HG02938 (cell line): ENCODE measurements around the gene TRIM47.
"Not testable (repeated sequence)": the region's sequence is repeated elsewhere in the genome, so short reads cannot be mapped to it uniquely, and the experiment has no call there.

Experiments used
- ATAC-seq: cut with Tn5 transposase; IDR thresholded peaks from one replicate; pipeline ENCODE4 v1.9.1; 2021; ENCODE audit warnings: mild to moderate bottlenecking, moderate library complexity; ENCODE audit not compliant: unreplicated experiment

TRIM47 gene

DNA sequence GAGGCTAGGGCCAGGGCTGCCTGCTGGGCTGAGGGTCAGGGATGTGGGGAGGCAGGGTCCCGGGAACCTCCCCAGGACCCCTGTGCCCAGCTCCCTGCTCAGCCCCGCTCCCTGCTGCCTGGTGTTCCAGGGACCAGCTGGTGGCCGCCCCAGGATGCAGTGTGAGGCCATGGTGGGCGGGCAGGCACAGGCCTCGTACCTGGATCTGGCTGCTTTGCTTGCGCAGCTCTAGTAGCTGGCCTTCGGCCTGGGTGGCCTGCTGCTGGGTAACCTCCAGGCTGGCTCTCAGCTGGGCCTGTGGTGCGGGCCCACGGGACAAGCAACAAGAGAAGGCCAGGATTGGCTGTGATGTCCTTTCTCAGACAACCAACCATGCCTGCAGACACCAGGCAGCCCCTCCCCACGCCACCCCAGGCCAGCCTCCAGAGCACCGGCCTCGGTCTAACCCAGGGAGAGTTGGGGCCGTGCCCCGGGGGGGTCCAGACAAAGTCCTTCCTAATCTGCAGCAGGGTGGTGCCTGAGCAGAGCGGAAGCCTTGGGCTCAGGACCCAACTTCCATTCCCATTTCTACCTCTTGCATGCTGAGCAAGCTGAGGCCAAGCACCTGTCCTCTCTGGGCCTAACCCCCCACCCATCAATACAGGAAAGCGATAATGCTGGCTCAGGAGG lies 14.3 kb upstream of the TRIM47 start:
- ATAC-seq: no peak

- no peak for ATAC-seq
These were observed 13.5 kb upstream of the TRIM47 start for GRCh38 chr17:75891605-75892555.

DNA sequence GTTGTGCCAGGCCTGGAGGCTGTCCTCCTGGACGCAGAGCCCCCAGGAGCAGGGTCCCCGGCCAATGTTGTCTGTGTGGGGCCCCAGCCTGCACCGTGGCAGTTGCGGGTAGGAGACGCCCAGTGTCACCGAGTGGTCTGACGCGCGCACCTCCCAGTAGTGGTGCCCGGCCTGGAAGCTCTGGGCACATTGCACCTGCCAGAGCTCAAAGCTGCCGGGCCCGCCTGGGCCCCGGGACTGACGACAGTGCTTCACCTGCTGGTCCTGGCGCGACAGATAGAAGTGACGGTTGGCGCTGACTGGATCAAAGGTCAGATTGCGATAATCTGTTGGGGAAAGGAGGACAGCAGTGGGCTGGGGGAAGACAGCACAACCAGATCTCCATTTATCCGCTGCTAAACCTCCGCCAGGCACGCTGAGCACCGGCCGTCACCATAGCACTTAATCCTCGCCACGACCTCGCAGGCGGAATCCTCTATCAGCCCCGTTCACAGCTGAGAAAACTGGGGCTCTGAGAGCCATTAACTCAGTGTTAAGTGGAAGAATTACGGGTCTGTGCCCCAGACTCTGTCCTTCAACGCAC lies 12.7 kb upstream of the TRIM47 start:
- ATAC-seq: no peak

- ATAC-seq: no peak
These were observed 11.1 kb upstream of the TRIM47 start for GRCh38 chr17:75889454-75889853.

DNA sequence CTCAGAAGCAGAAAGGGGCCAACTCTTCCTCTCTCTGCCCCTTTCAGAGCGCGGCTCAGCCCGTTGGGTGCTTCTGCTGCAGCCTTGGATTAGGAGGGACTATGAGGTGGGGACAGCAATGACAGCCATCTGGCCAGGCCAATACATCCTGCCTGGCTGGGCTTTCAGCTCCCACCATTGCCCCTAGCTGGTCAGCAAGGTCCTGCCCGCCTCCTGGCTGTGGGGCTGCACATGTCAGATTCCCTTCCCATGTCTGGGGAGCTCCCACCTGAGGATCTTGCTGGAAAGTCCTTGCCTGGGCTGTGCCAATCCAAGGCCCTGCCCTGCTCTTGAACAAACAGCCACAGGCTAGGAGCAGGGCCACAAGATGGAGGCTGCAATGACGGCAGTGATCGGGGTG lies 10.1 kb upstream of the TRIM47 start:
- ATAC-seq: no peak

GRCh38 chr17:75885860-75886259 lies 7.5 kb upstream of the TRIM47 start:
- ATAC-seq: not testable (repeated sequence)

GRCh38 chr17:75885431-75885830 lies 7.0 kb upstream of the TRIM47 start:
- no peak for ATAC-seq

GRCh38 chr17:75881678-75882454 lies 3.5 kb upstream of the TRIM47 start:
- no peak for ATAC-seq

- ATAC-seq: no peak
These were observed 1.9 kb upstream of the TRIM47 start for GRCh38 chr17:75880266-75880665.

DNA sequence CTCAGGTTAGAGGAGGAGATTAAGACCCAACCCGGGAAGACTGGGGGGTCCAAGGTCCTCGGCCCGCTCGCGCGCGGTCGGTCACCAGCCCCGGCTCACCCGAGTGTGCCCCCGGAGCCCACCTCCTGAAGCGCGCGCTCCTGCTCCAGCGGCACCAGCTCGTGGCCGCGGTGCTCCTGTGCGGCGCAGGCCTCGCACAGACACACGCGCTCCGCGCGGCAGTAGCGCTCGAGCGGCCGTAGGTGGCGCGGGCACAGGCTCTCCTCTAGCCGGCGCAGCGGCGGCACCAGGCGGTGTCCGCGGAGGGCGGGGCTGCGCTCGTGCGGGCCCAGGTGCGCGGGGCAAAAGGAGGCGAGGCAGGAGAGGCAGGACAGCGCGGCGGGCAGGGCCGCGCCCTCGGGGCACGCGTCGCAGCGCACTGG lies 618 bp downstream of the TRIM47 start:
- no peak for ATAC-seq

GRCh38 chr17:75876938-75877751 lies 1.2 kb downstream of the TRIM47 start:
- ATAC-seq: no peak

GRCh38 chr17:75876190-75876937 lies 2.0 kb downstream of the TRIM47 start:
- no peak for ATAC-seq

DNA sequence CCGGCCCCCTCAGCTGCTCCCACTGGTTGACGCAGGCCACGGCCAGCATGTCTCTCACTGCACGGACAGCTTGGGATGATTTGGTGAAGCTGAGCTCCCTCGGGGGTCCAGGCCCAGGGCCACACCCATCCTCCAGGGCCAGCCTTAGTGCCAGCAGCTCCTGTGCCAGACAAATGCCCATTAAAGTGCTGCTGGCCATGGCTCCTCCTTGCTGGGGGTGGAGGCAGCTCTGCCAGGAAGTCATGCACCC lies 2.5 kb downstream of the TRIM47 start:
- no peak for ATAC-seq

GRCh38 chr17:75875182-75875939 lies 3.0 kb downstream of the TRIM47 start:
- ATAC-seq: no peak

DNA sequence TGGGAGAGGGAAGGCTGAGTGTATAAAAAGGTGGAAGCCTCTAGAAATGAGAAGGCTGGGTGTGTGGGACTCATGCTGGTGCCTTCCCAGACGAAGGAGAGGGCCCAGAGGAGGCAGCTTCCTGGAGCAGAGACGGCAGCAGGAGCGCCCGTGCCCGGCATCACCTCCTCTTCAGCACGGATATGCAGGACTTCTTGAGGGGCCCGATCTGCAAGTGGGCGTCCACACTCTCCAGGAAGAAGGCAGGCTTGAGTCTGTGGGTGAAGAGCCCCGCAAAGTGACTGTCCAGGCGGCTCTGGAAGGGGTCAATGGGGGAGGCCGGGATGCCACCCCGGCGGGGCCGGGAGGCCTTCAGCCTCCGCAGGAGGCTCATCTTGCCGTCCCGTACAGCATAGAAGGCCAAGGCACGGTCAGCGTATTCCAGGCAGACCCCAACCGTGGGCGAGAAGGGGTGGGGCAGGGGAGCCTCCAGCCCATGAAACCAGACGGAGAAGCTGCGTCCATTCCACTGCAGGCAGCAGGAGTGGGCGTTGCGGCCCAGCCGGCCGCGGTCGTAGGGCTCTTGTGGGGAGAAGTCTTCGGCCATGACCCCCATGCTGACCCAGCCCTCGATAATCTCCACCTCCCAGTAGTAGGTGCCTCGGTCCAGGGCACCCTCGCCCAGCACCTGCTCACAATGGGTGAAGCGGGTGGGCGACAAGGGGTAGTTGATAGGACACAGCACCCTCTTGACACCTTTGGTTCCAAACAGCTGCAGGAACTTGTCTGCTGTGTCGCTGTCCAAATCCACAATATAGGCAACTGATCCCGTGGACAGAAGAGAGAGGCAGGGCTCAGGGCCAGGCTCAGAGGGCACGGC lies 3.8 kb downstream of the TRIM47 start:
- ATAC-seq: no peak

DNA sequence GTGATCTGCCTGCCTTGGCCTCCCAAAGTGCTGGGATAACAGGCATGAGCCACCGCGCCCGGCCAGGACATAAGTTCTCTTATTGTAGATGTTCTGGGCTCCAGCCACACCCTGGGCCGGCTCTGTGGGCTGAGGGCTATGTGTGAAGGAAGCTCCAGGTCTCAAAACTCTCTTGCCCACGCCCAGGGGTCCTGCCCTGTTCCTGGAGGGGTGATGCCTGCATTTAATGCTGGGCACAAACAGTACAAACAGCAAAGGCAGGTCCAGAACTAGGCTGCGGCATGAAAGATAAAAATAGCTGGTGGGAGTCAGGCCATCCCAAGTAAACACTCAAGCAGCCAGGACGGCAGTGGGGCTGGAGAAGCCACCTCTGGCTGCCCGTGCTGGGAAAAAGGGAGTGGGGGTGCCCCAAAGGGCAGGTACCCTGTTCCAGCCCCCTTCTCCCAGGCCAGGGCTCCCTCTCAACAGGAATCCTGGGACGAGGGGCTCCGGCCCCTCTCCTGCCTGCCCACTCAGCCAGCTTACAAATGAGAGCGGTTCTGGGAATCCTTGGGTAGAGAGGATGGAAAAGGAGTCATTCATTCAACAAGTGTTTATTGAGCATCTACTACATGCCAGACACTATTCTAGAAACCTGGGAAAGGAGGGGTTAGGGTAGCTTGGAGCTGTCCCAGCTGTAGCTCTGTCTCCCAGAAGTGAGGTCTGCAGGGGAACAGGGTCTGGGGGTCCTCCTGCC lies 4.6 kb downstream of the TRIM47 start:
- ATAC-seq: no peak
